ENCODE measurements around the gene COPE.

Gene COPE

GRCh38 chr19:18878858-18879578 lies 40.2 kb downstream of the COPE start:
- no peak for TF ChIP-seq CTCF (IDR thresholded peaks at IDR 0.05; ENCODE audit: control insufficient read depth, extremely low read depth, insufficient read depth)
- no peak for DNase-seq (ENCODE audit: low read depth)
- H3K4me3 ChIP-seq (ENCODE audit: low read depth, low read length) = no peak overlapping the region

- no peak for DNase-seq (ENCODE audit: low read depth)
- no peak overlapping the region for H3K4me3 ChIP-seq (ENCODE audit: low read depth, low read length)
- no peak for TF ChIP-seq CTCF (IDR thresholded peaks at IDR 0.05; ENCODE audit: control insufficient read depth, extremely low read depth, insufficient read depth)
Measured at GRCh38 chr19:18878058-18878797, 41.0 kb downstream of the COPE start.

GRCh38 chr19:18876865-18877264 lies 42.3 kb downstream of the COPE start:
- TF ChIP-seq CTCF (IDR thresholded peaks at IDR 0.05; ENCODE audit: control insufficient read depth, extremely low read depth, insufficient read depth) = no peak
- H3K4me3 ChIP-seq (ENCODE audit: low read depth, low read length) = no peak overlapping the region
- DNase-seq (ENCODE audit: low read depth) = no peak

- no peak overlapping the region for H3K4me3 ChIP-seq (ENCODE audit: low read depth, low read length)
- DNase-seq (ENCODE audit: low read depth) = no peak
- no peak for TF ChIP-seq CTCF (IDR thresholded peaks at IDR 0.05; ENCODE audit: control insufficient read depth, extremely low read depth, insufficient read depth)
Measured at GRCh38 chr19:18875726-18876125, 43.5 kb downstream of the COPE start.

DNA sequence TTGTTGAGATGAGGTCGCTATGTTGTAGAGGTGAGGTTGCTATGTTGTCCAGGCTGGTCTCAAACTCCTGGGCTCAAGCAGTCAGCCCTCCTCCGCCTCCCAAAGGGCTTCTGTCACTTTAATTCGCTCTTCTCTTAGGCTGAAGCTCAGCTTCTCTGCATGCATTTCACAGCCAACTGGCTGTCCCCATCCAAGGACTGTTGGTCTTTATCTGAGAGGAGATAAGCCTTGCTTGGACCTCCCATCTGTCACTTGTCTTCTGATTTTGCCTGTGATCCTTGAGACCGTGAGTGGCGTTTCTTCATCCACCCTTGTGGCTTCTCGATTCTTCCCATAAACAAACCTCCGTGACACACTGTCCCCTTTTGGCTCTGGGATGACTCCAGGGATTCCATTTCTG lies 47.6 kb downstream of the COPE start:
- DNase-seq (ENCODE audit: low read depth) = no peak
- no peak for TF ChIP-seq CTCF (IDR thresholded peaks at IDR 0.05; ENCODE audit: control insufficient read depth, extremely low read depth, insufficient read depth)
- H3K4me3 ChIP-seq (ENCODE audit: low read depth, low read length) = no peak overlapping the region

- no peak for DNase-seq (ENCODE audit: low read depth)
- H3K4me3 ChIP-seq (ENCODE audit: low read depth, low read length) = no peak overlapping the region
- no peak for TF ChIP-seq CTCF (IDR thresholded peaks at IDR 0.05; ENCODE audit: control insufficient read depth, extremely low read depth, insufficient read depth)
Measured at GRCh38 chr19:18870531-18871172, 48.5 kb downstream of the COPE start.

All from LNCaP clone FGC (cell line).